ENCODE measurements around the gene VPS13C.

VPS13C gene

GRCh38 chr15:61828860-61829513 is 231.3 kb downstream of the VPS13C start:
- no peak for FAIRE-seq
- DNase-seq (ENCODE audit: insufficient read length, low spot score): no peak

GRCh38 chr15:61828008-61828407 is 232.2 kb downstream of the VPS13C start:
- DNase-seq (ENCODE audit: insufficient read length, low spot score) (no peak), FAIRE-seq (no peak)

- FAIRE-seq: no peak
- no peak for DNase-seq (ENCODE audit: insufficient read length, low spot score)
Observed at GRCh38 chr15:61827131-61827530, 233.1 kb downstream of the VPS13C start.

- no peak for FAIRE-seq
- no peak for DNase-seq (ENCODE audit: insufficient read length, low spot score)
Observed at GRCh38 chr15:61824291-61824690, 236.0 kb downstream of the VPS13C start.

GRCh38 chr15:61822511-61822910 is 237.7 kb downstream of the VPS13C start:
- DNase-seq (ENCODE audit: insufficient read length, low spot score) (no peak), FAIRE-seq (no peak)

GRCh38 chr15:61820951-61821350 is 239.3 kb downstream of the VPS13C start:
- no peak for DNase-seq (ENCODE audit: insufficient read length, low spot score)
- FAIRE-seq: no peak

GRCh38 chr15:61820212-61820611 is 240.0 kb downstream of the VPS13C start:
- DNase-seq (ENCODE audit: insufficient read length, low spot score) (no peak), FAIRE-seq (no peak)

- no peak for DNase-seq (ENCODE audit: insufficient read length, low spot score)
- FAIRE-seq: no peak
Observed at GRCh38 chr15:61819386-61819785, 240.9 kb downstream of the VPS13C start.

GRCh38 chr15:61818801-61819200 is 241.4 kb downstream of the VPS13C start:
- FAIRE-seq: no peak
- DNase-seq (ENCODE audit: insufficient read length, low spot score): no peak

GRCh38 chr15:61816856-61817255 is 243.4 kb downstream of the VPS13C start:
- DNase-seq (ENCODE audit: insufficient read length, low spot score) (no peak), FAIRE-seq (no peak)

- no peak for DNase-seq (ENCODE audit: insufficient read length, low spot score)
- FAIRE-seq: no peak
Observed at GRCh38 chr15:61815356-61816083, 244.7 kb downstream of the VPS13C start.

GRCh38 chr15:61812476-61812875 is 247.8 kb downstream of the VPS13C start:
- no peak for FAIRE-seq
- no peak for DNase-seq (ENCODE audit: insufficient read length, low spot score)

- DNase-seq (ENCODE audit: insufficient read length, low spot score) (no peak), FAIRE-seq (no peak)
Observed at GRCh38 chr15:61811952-61812351, 248.3 kb downstream of the VPS13C start.

- no peak for DNase-seq (ENCODE audit: insufficient read length, low spot score)
- no peak for FAIRE-seq
Observed at GRCh38 chr15:61809216-61809615, 251.0 kb downstream of the VPS13C start.

- no peak for FAIRE-seq
- no peak for DNase-seq (ENCODE audit: insufficient read length, low spot score)
Observed at GRCh38 chr15:61807281-61807929, 252.8 kb downstream of the VPS13C start.

Measured in HTR-8/SVneo (cell line).